ENCODE results near the gene COLGALT1. TPM values are rescaled to one million over a fixed set of nuclear protein-coding genes. Genes with fewer than 3 reads are reported as not detected.

Gene COLGALT1
- total RNA-seq, 1 donor from 2014 or later, result 74.2 TPM

DNA sequence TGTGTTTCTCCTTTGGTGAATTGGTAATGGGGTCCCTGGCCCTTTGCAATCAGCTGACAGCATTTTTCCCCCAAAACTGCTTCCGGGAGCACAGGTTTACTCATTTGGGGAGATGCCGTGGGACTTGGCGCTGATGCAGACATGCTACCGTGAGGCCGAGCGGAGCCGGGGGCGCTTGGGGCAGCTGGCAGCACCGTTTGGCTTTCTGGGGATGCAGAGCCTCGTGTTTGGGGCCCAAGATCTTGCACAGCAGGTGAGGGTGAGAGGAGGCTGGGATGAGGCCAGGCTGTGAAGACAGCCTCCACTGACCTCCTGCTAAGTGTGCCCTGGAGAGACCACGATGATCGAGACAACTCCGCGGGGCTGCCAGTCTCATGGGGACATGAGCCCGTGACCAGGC, 13.4 kb upstream of the COLGALT1 start:
- TF ChIP-seq, protein P1, sequence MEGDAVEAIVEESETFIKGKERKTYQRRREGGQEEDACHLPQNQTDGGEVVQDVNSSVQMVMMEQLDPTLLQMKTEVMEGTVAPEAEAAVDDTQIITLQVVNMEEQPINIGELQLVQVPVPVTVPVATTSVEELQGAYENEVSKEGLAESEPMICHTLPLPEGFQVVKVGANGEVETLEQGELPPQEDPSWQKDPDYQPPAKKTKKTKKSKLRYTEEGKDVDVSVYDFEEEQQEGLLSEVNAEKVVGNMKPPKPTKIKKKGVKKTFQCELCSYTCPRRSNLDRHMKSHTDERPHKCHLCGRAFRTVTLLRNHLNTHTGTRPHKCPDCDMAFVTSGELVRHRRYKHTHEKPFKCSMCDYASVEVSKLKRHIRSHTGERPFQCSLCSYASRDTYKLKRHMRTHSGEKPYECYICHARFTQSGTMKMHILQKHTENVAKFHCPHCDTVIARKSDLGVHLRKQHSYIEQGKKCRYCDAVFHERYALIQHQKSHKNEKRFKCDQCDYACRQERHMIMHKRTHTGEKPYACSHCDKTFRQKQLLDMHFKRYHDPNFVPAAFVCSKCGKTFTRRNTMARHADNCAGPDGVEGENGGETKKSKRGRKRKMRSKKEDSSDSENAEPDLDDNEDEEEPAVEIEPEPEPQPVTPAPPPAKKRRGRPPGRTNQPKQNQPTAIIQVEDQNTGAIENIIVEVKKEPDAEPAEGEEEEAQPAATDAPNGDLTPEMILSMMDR (IDR thresholded peaks at IDR 0.05; ENCODE audit: insufficient read depth, low read length, severe bottlenecking), result no peak
- FAIRE-seq, result no peak

DNA sequence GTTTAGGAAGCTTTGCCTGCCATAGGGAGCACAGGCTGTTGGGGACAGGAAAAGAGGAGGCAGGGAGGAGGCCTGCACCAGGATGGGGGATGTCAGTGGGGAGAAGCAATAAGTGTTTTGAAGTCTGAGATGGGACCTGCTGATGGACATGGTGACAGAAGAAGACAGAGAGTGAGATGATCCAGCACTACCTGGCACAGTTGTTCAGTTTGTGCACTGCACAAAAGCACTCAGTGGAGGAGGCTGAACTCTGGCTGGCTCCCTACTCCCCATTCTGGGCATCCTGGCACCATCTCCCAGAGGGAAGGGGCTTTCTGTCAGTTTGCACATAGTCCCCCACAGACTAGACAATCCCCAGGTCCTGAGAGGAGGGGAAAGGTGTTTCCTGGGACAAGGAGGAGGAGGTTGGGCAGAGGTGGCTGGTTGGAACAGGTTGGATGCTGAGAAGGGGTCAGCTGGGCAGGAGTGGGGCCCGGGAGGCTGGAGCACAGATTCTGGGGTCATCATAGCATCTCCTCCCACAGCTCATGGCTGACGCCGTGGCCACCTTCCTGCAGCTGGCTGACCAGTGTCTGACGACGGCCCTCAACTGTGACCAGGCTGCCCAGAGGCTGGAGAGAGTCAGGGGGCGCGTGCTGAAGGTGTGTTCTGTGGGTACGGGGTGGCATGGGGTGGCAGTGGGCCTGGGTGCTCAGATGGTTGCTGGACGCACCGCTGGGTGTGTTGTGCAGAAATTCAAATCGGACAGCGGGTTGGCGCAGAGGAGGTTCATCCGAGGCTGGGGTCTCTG, 12.5 kb upstream of the COLGALT1 start:
- FAIRE-seq (no peak), DNase-seq (ENCODE audit: low read depth) (no peak)
- H3K4me3 ChIP-seq (ENCODE audit: low read depth, low read length), result no peak overlapping the region
- H3K27me3 ChIP-seq (ENCODE audit: control insufficient read depth, insufficient read depth, low read length), result peaks cover 2% of the 10 kb centered on the region
- no peaks in the 10 kb centered on the region for H3K36me3 ChIP-seq (ENCODE audit: control insufficient read depth, insufficient read depth, low read length)
- TF ChIP-seq, protein P1 (IDR thresholded peaks at IDR 0.05; ENCODE audit: insufficient read depth, low read length, severe bottlenecking), result no peak

More for the DNA sequence above, 13.4 kb upstream of the COLGALT1 start:
- Histone ChIP-seq H3K4me3 (ENCODE audit: low read depth, low read length) (no peak overlapping the region), H3K36me3 (ENCODE audit: control insufficient read depth, insufficient read depth, low read length) (no peaks in the 10 kb centered on the region), H3K27me3 (ENCODE audit: control insufficient read depth, insufficient read depth, low read length) (peaks cover 2% of the 10 kb centered on the region)
- no peak for DNase-seq (ENCODE audit: low read depth)

DNA sequence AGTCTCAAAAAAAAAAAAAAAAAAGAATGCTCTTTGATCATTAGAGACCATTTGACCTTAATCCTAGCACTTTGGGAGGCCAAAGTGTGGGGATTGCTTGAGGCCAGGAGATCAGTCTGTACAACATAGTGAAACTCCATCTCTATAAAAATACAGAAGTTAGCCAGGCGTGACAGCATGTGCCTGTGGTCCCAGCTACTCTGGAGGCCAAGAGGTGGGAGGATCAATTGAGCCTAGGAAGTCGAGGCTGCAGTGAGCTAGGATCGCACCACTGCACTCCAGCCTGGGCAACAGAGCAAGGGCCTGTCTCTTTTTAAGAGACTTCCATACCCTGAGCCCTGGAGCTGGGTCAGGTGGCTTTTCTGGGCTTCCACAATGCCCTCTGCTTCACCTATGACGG, 11.5 kb upstream of the COLGALT1 start:
- Histone ChIP-seq H3K36me3 (ENCODE audit: control insufficient read depth, insufficient read depth, low read length) (no peaks in the 10 kb centered on the region), H3K4me3 (ENCODE audit: low read depth, low read length) (no peak overlapping the region), H3K27me3 (ENCODE audit: control insufficient read depth, insufficient read depth, low read length) (no peaks in the 10 kb centered on the region)
- no peak for DNase-seq (ENCODE audit: low read depth)
- no peak for FAIRE-seq
- TF ChIP-seq, protein P1 (IDR thresholded peaks at IDR 0.05; ENCODE audit: insufficient read depth, low read length, severe bottlenecking), result no peak

DNA sequence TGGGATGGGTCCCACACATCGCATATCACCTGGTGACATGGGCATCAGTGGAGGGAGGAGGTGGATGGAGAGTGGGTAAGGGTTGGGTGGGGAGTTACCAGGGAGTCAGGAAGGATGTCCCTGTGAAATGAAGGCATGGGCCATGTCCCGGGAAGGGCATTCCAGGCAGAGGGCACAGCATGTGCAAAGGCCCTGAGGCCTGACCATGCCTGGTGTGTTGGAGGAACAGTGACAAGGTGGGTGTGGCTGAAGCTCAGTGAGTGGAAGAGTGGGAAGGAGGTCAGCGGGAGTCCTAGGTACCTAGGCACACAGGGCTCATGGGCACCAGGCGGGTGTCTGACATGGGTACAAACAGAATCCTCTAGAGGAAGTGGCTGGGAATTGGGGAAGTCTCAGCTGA, 11.0 kb upstream of the COLGALT1 start:
- H3K27me3 ChIP-seq (ENCODE audit: control insufficient read depth, insufficient read depth, low read length), result no peaks in the 10 kb centered on the region
- no peak overlapping the region for H3K4me3 ChIP-seq (ENCODE audit: low read depth, low read length)
- no peak for FAIRE-seq
- TF ChIP-seq, protein P1 (IDR thresholded peaks at IDR 0.05; ENCODE audit: insufficient read depth, low read length, severe bottlenecking), result no peak
- DNase-seq (ENCODE audit: low read depth), result no peak
- no peaks in the 10 kb centered on the region for H3K36me3 ChIP-seq (ENCODE audit: control insufficient read depth, insufficient read depth, low read length)

- H3K36me3 ChIP-seq (ENCODE audit: control insufficient read depth, insufficient read depth, low read length), result no peaks in the 10 kb centered on the region
- no peak for DNase-seq (ENCODE audit: low read depth)
- no peak overlapping the region for H3K4me3 ChIP-seq (ENCODE audit: low read depth, low read length)
- TF ChIP-seq, protein P1 (IDR thresholded peaks at IDR 0.05; ENCODE audit: insufficient read depth, low read length, severe bottlenecking), result no peak
- no peak for FAIRE-seq
- no peaks in the 10 kb centered on the region for H3K27me3 ChIP-seq (ENCODE audit: control insufficient read depth, insufficient read depth, low read length)
Measured at GRCh38 chr19:17548145-17548544, 7.3 kb upstream of the COLGALT1 start.
